Measurements from ENCODE around the gene NDUFV2.

NDUFV2 gene

DNA sequence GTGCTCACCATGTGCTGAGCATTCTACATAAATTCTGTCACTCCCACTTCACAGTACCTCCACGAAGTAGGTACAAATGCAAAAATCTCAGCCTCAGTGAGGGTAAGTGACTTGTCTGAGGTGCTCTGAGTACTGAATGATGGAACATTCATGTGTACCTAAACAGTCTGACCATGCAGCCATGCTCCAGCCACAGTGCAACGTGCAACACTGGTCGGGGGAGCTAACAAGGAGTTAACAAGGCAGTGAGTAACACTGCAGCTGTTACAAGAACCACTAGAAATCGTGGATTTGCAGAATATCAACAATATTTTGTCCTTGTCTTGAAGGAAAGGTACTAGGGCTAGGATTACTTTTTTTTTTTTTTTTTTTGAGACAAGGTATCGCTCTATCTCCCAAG is 36.6 kb upstream of the NDUFV2 start:
- no peaks in the 10 kb centered on the region for H3K79me2 ChIP-seq (ENCODE audit: insufficient read depth, low read length)
- no peak overlapping the region for H3K27ac ChIP-seq (ENCODE audit: low read depth, low read length)
- H3F3A ChIP-seq (ENCODE audit: insufficient read depth), result no peaks in the 10 kb centered on the region
- H3K4me3 ChIP-seq (ENCODE audit: insufficient read depth, low read length, poor library complexity, severe bottlenecking), result no peak overlapping the region
- no peaks in the 10 kb centered on the region for H3K36me3 ChIP-seq (ENCODE audit: low read length)
- H3K4me2 ChIP-seq (ENCODE audit: low read depth, low read length, poor library complexity, severe bottlenecking), result no peak overlapping the region
- H3K27me3 ChIP-seq (ENCODE audit: low read length), result no peaks in the 10 kb centered on the region
- no peaks in the 10 kb centered on the region for H3K9me2 ChIP-seq (replicated peaks; ENCODE audit: insufficient read depth, low read length)
- no peaks in the 10 kb centered on the region for H4K20me1 ChIP-seq (ENCODE audit: low read depth, low read length)
- H3K9ac ChIP-seq (ENCODE audit: low read length), result no peak overlapping the region
- no peaks in the 10 kb centered on the region for H3K9me3 ChIP-seq (ENCODE audit: insufficient read depth, low read length)
- no peak for TF ChIP-seq EZH2phosphoT487 (conservative IDR thresholded peaks at IDR 0.05; ENCODE audit: low read length)
- TF ChIP-seq, protein P1, sequence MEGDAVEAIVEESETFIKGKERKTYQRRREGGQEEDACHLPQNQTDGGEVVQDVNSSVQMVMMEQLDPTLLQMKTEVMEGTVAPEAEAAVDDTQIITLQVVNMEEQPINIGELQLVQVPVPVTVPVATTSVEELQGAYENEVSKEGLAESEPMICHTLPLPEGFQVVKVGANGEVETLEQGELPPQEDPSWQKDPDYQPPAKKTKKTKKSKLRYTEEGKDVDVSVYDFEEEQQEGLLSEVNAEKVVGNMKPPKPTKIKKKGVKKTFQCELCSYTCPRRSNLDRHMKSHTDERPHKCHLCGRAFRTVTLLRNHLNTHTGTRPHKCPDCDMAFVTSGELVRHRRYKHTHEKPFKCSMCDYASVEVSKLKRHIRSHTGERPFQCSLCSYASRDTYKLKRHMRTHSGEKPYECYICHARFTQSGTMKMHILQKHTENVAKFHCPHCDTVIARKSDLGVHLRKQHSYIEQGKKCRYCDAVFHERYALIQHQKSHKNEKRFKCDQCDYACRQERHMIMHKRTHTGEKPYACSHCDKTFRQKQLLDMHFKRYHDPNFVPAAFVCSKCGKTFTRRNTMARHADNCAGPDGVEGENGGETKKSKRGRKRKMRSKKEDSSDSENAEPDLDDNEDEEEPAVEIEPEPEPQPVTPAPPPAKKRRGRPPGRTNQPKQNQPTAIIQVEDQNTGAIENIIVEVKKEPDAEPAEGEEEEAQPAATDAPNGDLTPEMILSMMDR (IDR thresholded peaks at IDR 0.05; ENCODE audit: insufficient read depth, low read length, poor library complexity, severe bottlenecking), result no peak
- H2AFZ ChIP-seq (ENCODE audit: low read depth, low read length, severe bottlenecking), result no peak overlapping the region

DNA sequence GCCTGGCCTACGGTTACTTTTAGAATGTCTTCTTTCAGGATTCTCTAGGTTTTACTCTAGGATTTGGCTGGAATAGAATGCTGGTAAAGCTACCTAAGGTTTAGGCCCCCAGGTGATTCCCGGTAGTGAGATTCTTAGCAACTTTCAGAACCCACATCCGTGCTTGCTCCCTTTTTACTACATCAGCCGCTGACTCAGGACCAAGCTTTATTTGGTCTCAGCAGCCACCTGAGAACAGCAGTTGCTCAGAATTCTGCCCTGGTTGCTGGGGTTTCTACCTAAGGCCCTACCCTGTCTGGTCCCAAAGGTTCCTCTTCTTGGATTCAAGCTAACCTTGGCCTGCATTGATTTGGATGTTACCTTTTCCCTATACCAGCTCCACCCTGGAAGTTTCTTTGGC is 36.1 kb upstream of the NDUFV2 start:
- Histone ChIP-seq H3K27ac (ENCODE audit: low read depth, low read length) (no peak overlapping the region), H3K9ac (ENCODE audit: low read length) (no peak overlapping the region), H3K79me2 (ENCODE audit: insufficient read depth, low read length) (no peaks in the 10 kb centered on the region), H3K9me2 (replicated peaks; ENCODE audit: insufficient read depth, low read length) (no peaks in the 10 kb centered on the region), H3K27me3 (ENCODE audit: low read length) (no peaks in the 10 kb centered on the region), H3K9me3 (ENCODE audit: insufficient read depth, low read length) (no peaks in the 10 kb centered on the region), H3F3A (ENCODE audit: insufficient read depth) (no peaks in the 10 kb centered on the region), H3K4me3 (ENCODE audit: insufficient read depth, low read length, poor library complexity, severe bottlenecking) (no peak overlapping the region), H4K20me1 (ENCODE audit: low read depth, low read length) (no peaks in the 10 kb centered on the region), H3K36me3 (ENCODE audit: low read length) (no peaks in the 10 kb centered on the region), H3K4me2 (ENCODE audit: low read depth, low read length, poor library complexity, severe bottlenecking) (no peak overlapping the region), H2AFZ (ENCODE audit: low read depth, low read length, severe bottlenecking) (no peak overlapping the region)
- TF ChIP-seq, protein P1 (IDR thresholded peaks at IDR 0.05; ENCODE audit: insufficient read depth, low read length, poor library complexity, severe bottlenecking), result no peak
- TF ChIP-seq EZH2phosphoT487 (conservative IDR thresholded peaks at IDR 0.05; ENCODE audit: low read length), result no peak

DNA sequence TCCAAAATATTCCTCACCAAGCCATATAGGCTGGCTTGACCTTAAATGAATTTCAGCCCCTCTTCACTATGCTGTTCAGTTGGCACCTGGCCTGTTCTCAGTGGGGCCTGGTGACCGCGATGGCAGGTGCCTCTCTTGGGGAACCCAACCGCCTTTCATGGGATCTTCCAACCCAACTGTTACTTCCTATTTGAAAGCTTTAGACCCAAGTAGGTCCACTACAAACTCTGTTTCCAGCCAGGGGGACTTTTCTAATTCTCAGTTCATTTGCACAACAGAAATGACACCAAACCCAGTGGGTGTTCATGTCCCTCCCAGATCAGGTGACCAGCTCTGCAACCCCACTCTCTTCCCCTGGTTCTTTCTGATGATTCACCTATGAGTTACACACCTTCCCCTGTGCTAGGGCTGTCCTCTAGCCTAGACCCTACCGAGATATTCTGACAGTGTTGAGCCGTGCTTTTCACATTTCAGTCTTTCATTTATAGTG is 35.6 kb upstream of the NDUFV2 start:
- Histone ChIP-seq H3K36me3 (ENCODE audit: low read length) (no peaks in the 10 kb centered on the region), H3K9ac (ENCODE audit: low read length) (no peak overlapping the region), H3K27ac (ENCODE audit: low read depth, low read length) (no peak overlapping the region), H3K9me2 (replicated peaks; ENCODE audit: insufficient read depth, low read length) (no peaks in the 10 kb centered on the region), H3K4me2 (ENCODE audit: low read depth, low read length, poor library complexity, severe bottlenecking) (no peak overlapping the region), H4K20me1 (ENCODE audit: low read depth, low read length) (no peaks in the 10 kb centered on the region), H2AFZ (ENCODE audit: low read depth, low read length, severe bottlenecking) (no peak overlapping the region), H3K79me2 (ENCODE audit: insufficient read depth, low read length) (no peaks in the 10 kb centered on the region), H3K9me3 (ENCODE audit: insufficient read depth, low read length) (no peaks in the 10 kb centered on the region), H3F3A (ENCODE audit: insufficient read depth) (no peaks in the 10 kb centered on the region), H3K4me3 (ENCODE audit: insufficient read depth, low read length, poor library complexity, severe bottlenecking) (no peak overlapping the region), H3K27me3 (ENCODE audit: low read length) (no peaks in the 10 kb centered on the region)
- TF ChIP-seq EZH2phosphoT487 (conservative IDR thresholded peaks at IDR 0.05; ENCODE audit: low read length), result no peak

DNA sequence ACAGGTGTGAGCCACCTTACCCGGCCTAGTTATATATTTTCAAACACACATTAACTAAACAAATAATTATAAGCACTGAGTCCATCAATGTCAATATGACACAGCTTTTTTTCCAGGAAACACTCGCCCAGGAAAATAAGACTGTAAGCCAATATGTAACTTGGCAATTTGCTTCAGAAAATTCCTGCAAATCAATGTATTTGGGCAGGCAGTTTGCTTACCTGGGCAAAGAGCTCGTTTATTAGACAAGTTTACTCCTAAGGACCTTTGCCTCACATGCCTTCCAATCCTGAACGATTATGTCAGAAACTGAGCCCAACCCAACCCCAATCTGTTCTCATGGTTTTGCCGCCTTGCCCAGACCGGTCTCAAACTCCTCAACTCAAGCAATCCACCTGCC is 34.7 kb upstream of the NDUFV2 start:
- no peak overlapping the region for H3K4me3 ChIP-seq (ENCODE audit: insufficient read depth, low read length, poor library complexity, severe bottlenecking)
- H3K27ac ChIP-seq (ENCODE audit: low read depth, low read length), result no peak overlapping the region
- no peak overlapping the region for H3K4me2 ChIP-seq (ENCODE audit: low read depth, low read length, poor library complexity, severe bottlenecking)
- no peaks in the 10 kb centered on the region for H3K9me2 ChIP-seq (replicated peaks; ENCODE audit: insufficient read depth, low read length)
- H3K27me3 ChIP-seq (ENCODE audit: low read length), result no peaks in the 10 kb centered on the region
- no peaks in the 10 kb centered on the region for H3K79me2 ChIP-seq (ENCODE audit: insufficient read depth, low read length)
- H3K9ac ChIP-seq (ENCODE audit: low read length), result no peak overlapping the region
- H2AFZ ChIP-seq (ENCODE audit: low read depth, low read length, severe bottlenecking), result no peak overlapping the region
- H3F3A ChIP-seq (ENCODE audit: insufficient read depth), result no peaks in the 10 kb centered on the region
- H3K9me3 ChIP-seq (ENCODE audit: insufficient read depth, low read length), result no peaks in the 10 kb centered on the region
- no peaks in the 10 kb centered on the region for H3K36me3 ChIP-seq (ENCODE audit: low read length)
- H4K20me1 ChIP-seq (ENCODE audit: low read depth, low read length), result no peaks in the 10 kb centered on the region
- TF ChIP-seq EZH2phosphoT487 (conservative IDR thresholded peaks at IDR 0.05; ENCODE audit: low read length), result no peak
- TF ChIP-seq, protein P1 (IDR thresholded peaks at IDR 0.05; ENCODE audit: insufficient read depth, low read length, poor library complexity, severe bottlenecking), result no peak

Data from SU-DHL-6 (cell line).